NCI-H748 (cell line): ENCODE data around the gene DYNLT4.
"Not testable (repeated sequence)": the region's sequence is repeated elsewhere in the genome, so short reads cannot be mapped to it uniquely, and the experiment has no call there.

Source experiments
- DNase-seq: peaks from one replicate; lab custom pipeline; 2025; ENCODE audit not compliant: unreplicated experiment; lab: John Stamatoyannopoulos, UW

Gene DYNLT4

GRCh38 chr1:44766421-44766820 is 40.7 kb downstream of the DYNLT4 start:
- not testable (repeated sequence) for DNase-seq

GRCh38 chr1:44760876-44761275 is 46.3 kb downstream of the DYNLT4 start:
- no peak for DNase-seq

- DNase-seq: no peak
These were observed 48.1 kb downstream of the DYNLT4 start for GRCh38 chr1:44759077-44759476.

GRCh38 chr1:44757420-44757819 is 49.7 kb downstream of the DYNLT4 start:
- no peak for DNase-seq
